ENCODE measurements around the gene BICDL1. TPM values are rescaled to one million over a fixed set of nuclear protein-coding genes. Genes with fewer than 3 reads are reported as not detected.

The BICDL1 gene
- total RNA-seq, 1 experiment from 2014 or later: 13.5 TPM

DNA sequence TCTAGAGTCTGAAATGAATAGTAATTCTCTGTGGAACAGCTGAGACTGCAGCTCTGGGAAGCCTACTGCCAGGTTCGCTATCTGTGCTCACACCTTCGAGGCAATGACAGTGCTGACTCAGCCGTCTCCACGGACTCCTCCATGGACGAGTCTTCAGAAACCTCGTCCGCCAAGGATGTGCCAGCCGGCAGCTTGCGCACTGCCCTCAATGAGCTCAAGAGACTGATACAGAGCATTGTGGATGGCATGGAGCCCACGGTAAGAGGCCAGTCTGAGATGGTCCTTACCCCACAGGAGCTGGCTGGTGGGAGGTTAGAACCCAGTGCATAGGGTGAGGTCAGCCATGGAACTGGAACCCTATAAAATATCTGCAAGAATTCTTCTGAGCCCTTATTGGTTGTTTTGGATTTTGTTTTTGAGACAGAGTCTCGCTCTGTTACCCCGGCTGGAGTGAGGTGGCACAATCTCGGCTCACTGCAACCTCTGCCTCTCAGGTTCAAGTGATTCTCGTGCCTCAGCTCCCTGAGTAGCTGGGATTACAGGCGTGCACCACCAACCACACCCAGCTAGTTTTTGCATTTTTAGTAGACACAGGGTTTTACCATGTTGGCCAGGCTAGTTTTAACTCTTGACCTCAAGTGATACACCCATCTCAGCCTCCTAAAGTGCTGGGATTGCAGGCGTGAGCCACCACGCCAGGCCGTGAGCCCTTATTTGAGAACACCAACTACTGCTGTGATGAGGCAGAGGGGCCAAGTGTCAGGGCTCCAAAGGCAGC is 83.6 kb downstream of the BICDL1 start:
- in situ Hi-C loops (cut with HindIII; ENCODE audit: low sequenced_read_pairs): no loop called here
- DNase-seq (ENCODE audit: low spot score): no peak

DNA sequence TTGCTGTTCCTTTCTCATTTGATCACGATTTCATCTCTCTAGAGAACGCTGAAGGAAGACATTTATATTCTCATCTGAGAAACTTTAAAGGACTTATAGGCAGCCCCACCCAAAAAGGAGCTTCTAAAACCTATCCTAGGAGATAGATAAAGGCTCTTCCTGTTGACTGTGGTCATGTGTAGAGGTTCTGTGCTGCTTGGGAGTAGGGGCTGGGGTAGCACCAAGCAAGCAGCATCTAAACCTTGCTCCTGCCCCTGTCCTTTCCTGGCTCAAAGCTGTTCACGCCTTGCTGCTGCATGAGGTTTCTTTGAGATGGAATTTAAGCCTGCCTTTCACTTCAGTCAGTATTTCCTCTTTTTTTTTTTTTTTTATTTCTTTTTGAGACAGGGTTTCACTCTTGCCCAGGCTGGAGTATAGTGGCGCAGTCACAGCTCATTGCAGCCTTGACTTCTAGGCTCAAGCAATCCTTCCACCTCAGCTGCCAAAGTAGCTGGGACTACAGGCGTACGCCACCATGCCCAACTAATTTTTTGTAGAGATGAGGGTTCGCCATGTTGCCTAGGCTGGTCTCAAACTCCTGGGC is 86.1 kb downstream of the BICDL1 start:
- in situ Hi-C loops (cut with HindIII; ENCODE audit: low sequenced_read_pairs): no loop called here
- no peak for DNase-seq (ENCODE audit: low spot score)

DNA sequence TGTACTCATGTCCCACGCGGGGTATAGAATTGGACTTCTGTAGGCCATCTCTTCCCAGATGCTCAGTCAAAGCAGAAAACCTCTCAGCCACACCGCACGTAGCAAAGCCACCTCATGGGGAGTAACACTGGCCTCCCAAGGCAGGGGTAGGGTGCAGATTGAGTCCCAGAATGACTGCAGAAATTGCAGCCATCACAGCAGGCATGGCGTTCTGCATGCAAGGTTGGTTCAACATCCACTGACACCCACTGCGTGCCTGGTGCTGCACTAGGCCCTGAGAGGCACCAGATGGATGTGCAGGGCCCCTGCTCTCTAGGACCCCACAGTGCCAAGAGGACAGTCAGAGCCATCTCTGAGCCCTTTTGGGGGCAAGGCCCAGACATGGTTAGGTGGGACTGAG is 87.6 kb downstream of the BICDL1 start:
- in situ Hi-C loops (cut with HindIII; ENCODE audit: low sequenced_read_pairs): no loop called here
- no peak for DNase-seq (ENCODE audit: low spot score)

DNA sequence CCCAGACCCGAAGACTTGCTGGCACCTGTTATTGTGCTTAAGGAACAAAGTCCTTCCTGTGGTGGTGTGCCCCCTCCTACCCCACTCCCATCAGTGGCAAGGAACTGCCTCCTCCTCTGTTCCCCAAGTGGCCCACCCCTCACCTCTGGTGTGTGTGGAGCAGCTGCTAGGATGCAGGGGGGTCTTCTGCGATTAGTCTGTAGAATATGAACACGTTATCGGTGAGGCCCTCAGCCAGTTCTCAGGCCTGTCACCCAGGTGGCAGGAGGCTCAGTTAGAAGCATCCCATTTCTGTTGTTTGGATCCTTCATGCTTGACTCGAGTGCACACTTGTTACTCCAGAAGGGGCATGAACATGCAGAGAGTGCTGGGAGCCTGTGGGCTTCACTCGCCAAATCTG is 88.2 kb downstream of the BICDL1 start:
- no peak for DNase-seq (ENCODE audit: low spot score)
- in situ Hi-C loops (cut with HindIII; ENCODE audit: low sequenced_read_pairs): no loop called here

DNA sequence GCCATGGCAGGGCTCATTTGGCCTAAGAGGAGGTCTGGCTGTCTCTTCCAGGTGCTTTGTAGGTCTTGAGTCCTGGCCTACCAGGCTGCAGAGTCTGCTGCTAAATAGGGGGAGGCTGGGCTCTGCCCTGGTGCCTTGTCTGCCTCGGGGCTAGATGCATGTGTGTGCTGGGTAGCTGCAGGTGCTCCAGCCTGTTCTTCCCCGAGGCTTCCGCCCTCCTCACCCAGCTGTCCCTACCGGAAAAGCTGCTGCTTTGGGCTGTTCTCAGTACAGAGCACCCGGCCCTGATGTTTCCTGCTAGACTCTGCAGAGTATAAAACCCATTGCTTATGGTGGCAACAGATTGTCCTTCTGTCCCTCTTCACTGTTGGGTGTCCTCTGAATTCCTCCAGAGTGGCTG is 89.8 kb downstream of the BICDL1 start:
- in situ Hi-C loops (cut with HindIII; ENCODE audit: low sequenced_read_pairs): no loop called here
- DNase-seq (ENCODE audit: low spot score): no peak

DNA sequence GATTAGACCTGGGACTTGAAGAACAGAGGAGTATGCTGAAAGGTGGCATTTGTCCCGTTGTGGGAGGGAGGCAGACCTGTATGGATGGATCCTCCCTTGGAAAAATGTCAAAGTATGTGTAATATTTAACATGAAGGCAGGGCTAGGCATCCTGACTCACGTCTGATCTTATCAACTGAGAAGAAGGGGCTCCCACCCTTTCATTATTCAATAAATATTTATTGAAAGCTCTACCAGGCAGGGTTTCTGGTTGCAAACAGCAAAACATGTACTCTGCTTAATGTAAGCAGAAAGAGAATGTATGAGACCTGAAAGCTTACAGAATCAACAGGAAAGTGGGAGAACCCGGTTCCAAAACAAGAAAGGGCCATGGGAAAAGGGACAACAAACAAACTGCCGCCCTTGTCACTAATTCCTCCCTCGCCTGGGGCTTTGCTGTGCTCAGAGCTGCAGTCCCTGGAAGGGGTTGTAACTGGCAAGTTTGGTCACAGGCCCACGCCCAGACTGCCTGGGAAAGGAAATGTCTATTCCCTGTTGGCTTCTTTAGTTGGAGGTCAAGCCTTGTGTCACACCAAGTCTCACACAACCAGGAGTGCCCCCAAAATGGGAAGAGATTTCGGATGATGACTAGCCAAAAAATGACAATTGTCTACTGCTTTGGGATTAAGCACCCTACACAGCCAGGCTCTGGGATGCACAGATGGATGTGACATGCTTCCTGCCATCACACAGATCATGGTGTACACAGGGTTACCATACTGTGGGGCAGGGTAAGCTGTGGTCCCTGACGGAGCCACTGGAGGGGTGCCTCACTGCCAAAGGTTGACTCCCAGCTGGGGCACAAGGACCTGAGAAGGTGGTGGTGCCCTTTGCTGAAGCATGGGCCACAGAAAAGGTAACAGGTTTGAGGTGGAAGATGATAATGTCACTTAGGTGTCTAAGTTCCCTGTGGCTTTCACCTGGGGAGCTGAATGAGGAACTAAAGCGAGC is 90.7 kb downstream of the BICDL1 start:
- no peak for DNase-seq (ENCODE audit: low spot score)
- in situ Hi-C loops (cut with HindIII; ENCODE audit: low sequenced_read_pairs): no loop called here

DNA sequence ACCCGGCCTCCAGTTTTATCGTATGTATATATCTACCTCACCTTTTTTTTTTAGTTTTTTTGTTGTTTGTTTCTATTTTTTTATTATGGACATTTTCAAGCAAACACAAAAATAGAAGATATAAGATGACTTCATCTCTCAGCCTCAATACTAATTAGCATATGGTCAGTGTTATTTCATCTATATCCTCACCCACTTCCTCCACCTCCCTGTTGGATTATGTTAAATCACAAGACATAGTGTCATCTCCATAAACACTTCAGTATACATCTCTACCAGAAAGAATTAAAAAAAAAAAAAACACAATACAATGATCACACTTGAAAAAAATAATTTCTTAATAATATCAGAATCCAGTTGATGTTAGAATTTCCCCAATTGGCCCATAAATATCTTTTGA is 92.6 kb downstream of the BICDL1 start:
- no peak for DNase-seq (ENCODE audit: low spot score)
- in situ Hi-C loops (cut with HindIII; ENCODE audit: low sequenced_read_pairs): no loop called here

DNA sequence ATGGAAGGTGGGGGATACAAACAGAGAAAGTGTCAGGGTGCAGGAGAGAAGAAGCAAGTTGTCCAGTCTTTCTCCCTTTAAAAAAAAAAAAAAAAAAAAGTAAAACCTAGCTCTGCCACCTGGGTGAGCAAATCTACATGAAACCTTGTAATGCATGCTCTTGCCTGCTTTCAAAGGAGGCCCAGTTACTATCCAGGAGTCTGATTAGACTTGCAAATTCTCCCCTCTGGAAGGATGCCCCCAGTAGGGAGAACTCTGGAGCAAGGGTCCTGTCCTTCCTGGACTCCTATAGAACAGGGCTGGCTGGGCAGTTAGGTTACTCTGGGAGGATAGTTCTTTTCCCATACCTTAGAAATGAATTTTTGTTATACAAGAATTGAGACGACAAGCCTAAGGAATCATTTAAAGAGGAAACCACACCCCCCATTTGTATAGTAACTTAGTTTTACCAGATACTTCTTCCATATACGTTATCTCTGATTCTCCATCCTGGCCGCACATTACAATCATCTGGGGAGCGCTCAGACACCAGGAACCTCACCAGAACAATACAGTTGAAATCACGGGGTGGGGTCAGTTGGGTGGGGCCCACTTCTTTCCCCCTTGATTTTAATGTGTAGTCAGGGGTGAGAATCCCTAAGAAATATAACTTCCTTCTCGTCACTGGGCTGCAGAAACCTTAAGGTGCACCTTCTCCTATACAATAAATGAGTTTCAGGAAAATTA is 97.0 kb downstream of the BICDL1 start:
- in situ Hi-C loops (cut with HindIII; ENCODE audit: low sequenced_read_pairs): no loop called here
- no peak for DNase-seq (ENCODE audit: low spot score)

DNA sequence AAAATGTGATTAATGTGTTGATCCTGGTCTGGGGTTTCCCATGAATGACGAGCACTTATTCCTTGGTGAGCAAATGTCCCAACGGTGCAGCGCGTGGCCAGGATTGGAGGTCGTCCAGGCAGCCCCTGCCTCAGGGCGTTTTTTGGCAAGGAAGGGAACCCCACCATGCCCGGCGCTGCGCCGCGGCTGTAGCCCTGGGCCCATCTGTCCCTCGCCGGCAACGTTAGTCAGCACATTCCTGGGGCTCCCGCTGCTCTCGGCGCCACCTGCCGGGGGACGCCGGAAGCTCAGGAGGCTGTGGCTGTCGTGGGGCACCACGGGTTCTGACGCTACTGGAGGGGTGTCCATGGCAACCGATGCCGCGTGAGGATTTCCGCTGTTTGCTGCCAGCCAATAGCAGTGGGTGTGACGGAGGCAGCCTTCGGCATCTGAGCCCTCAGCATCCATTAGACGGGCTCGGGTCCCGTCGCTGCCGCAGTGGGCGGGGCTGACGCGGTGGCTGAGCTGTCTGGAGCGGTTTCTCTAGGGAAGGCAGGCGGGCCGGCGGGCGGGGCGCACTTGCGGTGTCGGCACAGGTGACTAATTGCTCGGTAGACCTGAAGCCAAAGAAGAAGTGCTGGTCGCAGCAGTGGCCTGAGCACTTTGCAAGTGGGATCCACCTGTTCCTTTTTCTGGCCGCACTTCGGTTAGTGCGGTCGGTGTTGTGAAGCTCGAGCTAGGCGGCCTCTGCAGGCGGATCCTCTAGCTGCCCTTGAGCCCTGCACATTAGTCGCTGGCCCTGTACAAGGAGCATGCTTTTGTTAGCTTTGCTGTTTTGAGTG is 98.0 kb downstream of the BICDL1 start:
- in situ Hi-C loops (cut with HindIII; ENCODE audit: low sequenced_read_pairs): no loop called here

DNA sequence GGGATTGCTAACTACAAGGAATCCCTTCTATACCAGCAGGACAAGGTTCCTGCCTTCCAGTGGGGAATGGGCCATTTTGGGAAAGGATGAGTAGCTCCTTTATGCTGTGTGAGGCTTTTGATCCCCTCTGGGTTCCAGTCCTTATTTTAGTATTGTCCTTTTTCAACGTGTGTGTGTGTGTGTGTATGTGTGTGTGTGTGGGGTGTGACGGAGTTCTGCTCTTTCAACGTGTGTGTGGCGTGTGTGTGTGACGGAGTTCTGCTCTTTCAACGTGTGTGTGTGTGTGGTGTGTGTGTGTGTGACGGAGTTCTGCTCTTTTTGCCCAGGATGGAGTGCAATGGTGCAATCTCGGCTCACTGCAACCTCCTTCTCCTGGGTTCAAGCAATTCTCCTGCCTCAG is 100.1 kb downstream of the BICDL1 start:
- DNase-seq (ENCODE audit: low spot score): no peak
- in situ Hi-C loops (cut with HindIII; ENCODE audit: low sequenced_read_pairs): no loop called here

More for the DNA sequence above, 98.0 kb downstream of the BICDL1 start:
- DNase-seq (ENCODE audit: low spot score): peak; percentile 99

DNA sequence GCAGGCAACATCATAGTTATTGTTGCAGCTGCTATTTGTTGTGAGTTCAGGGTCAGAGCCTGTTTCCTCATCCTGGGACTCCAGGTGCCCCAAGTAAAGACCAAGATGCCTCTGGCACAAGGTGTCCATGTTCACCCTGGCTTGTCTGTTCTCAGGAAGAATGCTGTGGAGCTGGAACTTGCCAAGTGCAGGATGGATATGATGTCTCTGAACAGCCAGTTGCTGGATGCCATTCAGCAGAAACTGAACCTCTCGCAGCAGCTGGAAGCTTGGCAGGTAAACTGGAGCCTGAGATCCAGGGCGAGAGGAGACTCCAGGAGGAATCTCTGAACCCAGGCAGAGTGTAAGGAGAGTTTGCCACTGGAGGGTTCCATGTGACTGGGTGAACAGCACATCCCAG is 100.8 kb downstream of the BICDL1 start:
- DNase-seq (ENCODE audit: low spot score): no peak
- in situ Hi-C loops (cut with HindIII; ENCODE audit: low sequenced_read_pairs): no loop called here

DNA sequence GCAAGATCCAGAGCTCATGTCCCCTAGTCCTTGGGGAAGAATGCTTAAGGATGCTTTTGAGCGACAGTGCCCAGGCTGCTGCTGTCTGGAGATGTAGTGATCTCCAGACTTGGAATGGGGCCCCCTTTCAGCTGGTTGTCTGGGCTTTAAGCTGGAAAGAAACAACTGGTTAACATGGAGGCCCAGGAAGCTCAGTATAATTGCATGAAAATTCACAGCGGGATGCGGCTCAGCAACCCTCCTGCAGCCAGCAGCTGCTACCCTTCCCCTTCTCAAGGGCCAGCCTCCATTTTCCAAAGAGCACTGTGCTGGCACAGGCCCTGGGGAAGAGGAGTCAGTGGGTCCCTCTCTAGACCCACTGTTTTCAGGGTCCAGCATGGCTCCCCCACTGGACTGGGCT is 101.2 kb downstream of the BICDL1 start:
- in situ Hi-C loops (cut with HindIII; ENCODE audit: low sequenced_read_pairs): no loop called here
- no peak for DNase-seq (ENCODE audit: low spot score)

DNA sequence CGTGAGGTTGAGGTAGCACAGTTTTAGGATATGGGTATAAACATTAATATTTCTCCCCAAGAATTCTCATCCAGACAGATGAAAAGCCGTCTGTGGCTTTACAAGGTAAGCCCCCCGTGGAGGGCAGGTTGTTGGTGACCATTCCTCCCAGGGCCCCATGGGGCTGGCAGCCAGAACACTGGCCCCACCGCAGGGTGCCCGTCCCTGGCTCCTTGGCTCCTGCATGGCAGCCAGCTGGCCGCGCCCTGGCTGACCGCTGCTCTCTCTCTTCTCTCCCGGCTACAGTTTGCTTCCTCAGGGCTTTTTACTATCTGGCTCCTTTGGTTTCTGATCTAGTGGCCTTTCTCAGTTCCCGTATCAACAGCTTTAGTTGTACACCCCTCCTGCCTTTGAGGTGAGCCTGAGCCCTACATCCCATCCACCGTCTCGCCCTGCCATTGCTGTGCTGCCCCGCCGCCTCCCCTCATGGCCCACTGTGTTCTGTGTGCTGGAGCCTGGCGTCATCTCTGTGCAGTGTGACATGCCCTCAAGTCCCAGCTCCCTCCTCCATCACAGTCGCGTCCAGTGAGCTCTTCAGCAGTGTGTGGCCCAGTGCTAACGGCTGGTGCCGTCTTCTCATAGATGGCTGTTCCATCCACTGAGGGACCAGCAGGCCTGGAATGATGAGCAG is 101.7 kb downstream of the BICDL1 start:
- in situ Hi-C loops (cut with HindIII; ENCODE audit: low sequenced_read_pairs): no loop called here

DNA sequence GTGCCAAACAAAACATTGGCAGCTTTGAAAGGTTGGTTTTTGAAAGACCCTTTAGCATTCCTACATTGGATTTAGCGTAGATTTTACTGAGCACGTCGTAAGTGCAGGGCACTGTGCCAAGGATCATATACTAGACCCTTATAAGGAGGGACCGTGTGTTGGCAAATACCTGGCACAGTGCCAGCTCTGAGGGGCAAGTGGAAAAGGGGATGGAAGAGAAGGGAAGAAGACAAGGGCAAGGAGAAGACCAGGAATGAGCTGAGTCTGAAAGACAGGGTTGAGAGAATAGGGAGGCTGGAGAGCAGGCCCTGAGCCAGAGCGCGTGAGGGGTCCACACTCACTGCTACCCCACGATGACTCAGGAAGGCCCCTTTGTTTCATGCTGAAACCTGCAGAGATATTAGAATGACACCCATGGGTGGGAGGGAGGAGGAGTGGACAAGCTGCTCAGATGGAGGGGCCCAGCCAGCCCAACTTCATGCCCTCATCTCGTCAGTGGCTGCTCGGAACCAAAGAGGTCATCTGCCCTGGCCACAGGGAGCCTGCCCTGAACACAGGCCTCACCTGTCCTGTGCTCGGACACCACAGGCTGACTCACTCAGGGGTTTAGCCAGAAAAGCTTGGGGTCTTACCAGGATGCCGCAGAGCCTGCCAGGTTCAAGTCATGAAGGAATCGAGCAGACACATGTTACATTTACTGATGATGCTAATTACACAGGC is 102.5 kb downstream of the BICDL1 start:
- in situ Hi-C loops (cut with HindIII; ENCODE audit: low sequenced_read_pairs): no loop called here
- DNase-seq (ENCODE audit: low spot score): no peak

More for the DNA sequence above, 101.7 kb downstream of the BICDL1 start:
- DNase-seq (ENCODE audit: low spot score): peak; percentile 21

DNA sequence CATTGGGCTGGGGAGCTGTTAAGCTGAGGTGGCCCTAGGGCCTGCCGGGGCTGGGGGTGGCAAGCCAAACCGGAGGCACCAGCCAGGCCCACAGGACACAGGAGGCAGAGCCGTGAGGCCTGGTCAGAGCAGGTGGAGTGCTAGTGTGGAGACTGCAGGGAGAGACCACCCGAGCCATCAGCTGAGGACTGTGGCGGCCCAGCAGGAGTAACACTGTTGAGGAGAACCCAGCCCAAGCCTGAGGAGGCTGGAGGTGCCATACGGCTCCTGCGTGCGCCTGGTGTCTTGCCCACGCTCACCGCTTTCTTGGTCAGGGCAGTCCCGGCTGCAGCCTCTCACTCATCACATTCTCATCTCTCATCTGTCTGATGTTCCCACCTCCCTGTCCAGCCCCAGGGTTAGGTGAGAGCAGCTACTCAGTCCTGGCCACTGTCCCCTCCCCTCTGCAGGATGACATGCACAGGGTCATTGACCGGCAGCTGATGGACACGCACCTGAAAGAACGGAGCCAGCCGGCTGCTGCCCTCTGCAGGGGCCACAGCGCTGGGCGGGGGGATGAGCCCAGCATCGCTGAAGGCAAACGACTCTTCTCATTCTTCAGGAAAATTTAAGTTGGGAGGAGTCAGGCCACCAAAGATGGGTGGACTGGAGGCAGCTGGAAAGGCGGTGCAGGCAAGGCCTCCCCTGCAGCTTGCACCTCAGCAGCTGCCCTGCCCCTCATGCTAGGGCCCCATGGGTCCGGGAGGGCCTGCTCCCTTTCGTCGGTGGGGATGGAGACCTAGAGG is 103.7 kb downstream of the BICDL1 start:
- in situ Hi-C loops (cut with HindIII; ENCODE audit: low sequenced_read_pairs): no loop called here
- no peak for DNase-seq (ENCODE audit: low spot score)

DNA sequence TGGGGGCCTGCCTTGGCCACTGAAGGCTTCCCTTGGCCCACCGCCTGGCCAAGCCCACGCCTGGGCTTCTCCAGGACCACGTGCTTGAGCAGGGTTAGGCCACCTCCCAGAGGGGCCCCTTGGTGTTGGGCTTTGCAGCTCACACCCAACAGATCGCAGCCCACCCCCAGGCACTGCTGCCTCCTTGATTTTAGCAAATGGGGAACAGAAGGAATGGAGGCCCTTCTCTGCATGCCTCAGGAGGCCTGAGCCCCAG is 104.2 kb downstream of the BICDL1 start:
- DNase-seq (ENCODE audit: low spot score): no peak
- in situ Hi-C loops (cut with HindIII; ENCODE audit: low sequenced_read_pairs): no loop called here

All from G401 (cell line).